ENCODE results near the gene MYH10.

MYH10 gene

DNA sequence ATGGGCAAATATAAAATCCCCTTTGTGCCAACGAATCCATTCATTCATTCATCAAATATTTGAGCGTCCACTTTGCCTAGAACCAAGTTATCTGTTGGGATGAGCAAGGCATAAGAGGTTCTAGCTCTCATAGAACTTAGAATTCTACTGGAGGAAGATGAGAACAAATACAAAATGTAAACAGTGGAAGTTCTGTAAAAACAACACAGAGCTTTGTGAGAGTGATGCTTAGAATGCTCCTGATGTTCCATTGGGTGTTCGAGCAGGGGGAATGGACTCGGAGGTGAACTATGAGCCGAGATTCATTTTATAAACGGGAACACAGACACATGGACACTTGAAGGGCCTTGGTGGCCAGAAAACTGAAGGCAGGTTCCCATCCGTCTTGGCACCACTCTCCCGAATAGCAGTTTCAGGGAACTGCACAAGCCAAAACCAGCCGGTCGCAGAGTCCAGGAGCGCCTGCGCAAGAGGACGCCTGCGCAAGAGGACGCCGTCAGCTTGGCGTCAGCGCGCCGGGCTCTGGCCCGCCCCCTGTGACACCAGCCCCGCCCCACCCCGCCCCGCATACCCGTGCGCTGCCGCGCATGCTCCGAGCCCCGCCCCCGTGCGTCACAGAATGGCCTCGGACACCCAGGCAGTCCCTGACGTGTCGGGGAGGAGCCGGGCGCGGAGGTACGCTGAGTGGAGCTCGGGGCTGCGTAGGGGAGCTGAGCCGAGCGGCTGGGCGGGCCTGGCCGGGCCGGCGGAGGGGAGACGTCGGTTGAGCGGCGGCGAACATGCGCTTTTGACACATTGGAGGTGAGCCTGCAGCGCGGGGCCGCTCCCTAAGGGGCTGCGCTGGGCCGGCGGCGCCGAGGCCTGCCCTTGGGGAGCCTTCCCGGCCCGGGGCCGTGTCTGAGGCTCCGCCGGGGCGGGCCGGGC is 195.0 kb downstream of the MYH10 start, which contains the start of gene NDEL1:
Gene NDEL1 (plus strand): TSS at position 640 of the 924 bp plus-strand sequence. CDS start 8,388 bp downstream, outside the sequence.
- in situ Hi-C loops (cut with MboI; ENCODE audit: low pct_unique_long_range_greater_than_20kb, low sequenced_read_pairs, unreplicated experiment): no loop called here
- TF ChIP-seq CTCF (IDR thresholded peaks at IDR 0.05; ENCODE audit: extremely low read depth, insufficient read depth, missing control alignments): no peak
- peak; percentile 100 for DNase-seq (ENCODE audit: low spot score)

- TF ChIP-seq CTCF (IDR thresholded peaks at IDR 0.05; ENCODE audit: extremely low read depth, insufficient read depth, missing control alignments): no peak
- DNase-seq (ENCODE audit: low spot score): no peak
- in situ Hi-C loops (cut with MboI; ENCODE audit: low pct_unique_long_range_greater_than_20kb, low sequenced_read_pairs, unreplicated experiment): no loop called here
Measured at GRCh38 chr17:8430966-8431365, 199.6 kb downstream of the MYH10 start.

GRCh38 chr17:8426802-8427201 is 203.7 kb downstream of the MYH10 start:
- DNase-seq (ENCODE audit: low spot score): no peak

DNA sequence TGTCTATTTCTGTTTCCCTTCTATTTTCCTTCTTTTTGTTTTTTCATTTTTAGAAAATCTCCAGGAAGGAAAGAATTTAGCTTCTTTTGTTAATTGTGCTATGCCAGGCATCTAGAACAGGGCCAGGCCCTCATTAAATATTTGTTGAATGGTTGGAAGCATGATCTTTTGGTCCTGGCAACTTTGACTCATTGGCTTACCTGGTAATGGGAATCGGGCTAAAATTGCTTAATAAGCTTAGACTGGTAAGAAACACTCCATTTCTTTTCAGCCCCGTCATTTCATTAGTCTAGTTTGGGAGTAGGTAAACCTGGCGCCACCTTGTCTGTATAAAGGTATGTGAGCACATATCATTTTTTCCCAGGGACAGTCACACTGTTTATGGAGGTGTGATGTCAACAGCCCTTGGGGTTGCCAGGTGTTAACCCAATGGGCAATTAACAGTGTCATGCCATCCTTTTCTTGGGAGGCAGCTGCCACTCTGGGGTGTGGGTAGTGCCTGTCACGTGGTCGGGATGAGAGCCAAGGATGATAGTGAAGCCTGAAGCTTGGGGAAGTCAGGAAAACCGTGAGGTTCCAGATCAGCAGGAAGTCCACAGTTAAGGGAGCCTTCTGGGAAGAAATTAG is 204.3 kb downstream of the MYH10 start:
- in situ Hi-C loops (cut with MboI; ENCODE audit: low pct_unique_long_range_greater_than_20kb, low sequenced_read_pairs, unreplicated experiment): no loop called here

More at GRCh38 chr17:8426802-8427201, 203.7 kb downstream of the MYH10 start:
- in situ Hi-C loops (cut with MboI; ENCODE audit: low pct_unique_long_range_greater_than_20kb, low sequenced_read_pairs, unreplicated experiment): no loop called here
- TF ChIP-seq CTCF (IDR thresholded peaks at IDR 0.05; ENCODE audit: extremely low read depth, insufficient read depth, missing control alignments): no peak

More for the DNA sequence above, 204.3 kb downstream of the MYH10 start:
- DNase-seq (ENCODE audit: low spot score): no peak
- TF ChIP-seq CTCF (IDR thresholded peaks at IDR 0.05; ENCODE audit: extremely low read depth, insufficient read depth, missing control alignments): no peak

All from GM13977 (cell line).